HepG2 (cell line): ENCODE results near the gene FUT6. TPM values are rescaled to one million over a fixed set of nuclear protein-coding genes. Genes with fewer than 3 reads are reported as not detected.

Source experiments
- AHDC1 ChIP-seq: sonication (generic); formaldehyde crosslinking; IDR thresholded peaks from 2 replicates; pipeline ENCODE4 v1.5.1; 2020; ENCODE audit warnings: mild to moderate bottlenecking, missing genetic modification reagents, borderline replicate concordance
- ATF6 ChIP-seq: sonication (generic); formaldehyde crosslinking; conservative IDR thresholded peaks from 2 replicates; pipeline ENCODE4 v1.4.0; 2020; ENCODE audit warnings: missing genetic modification reagents
- E2F5 ChIP-seq: sonication (generic); formaldehyde crosslinking; conservative IDR thresholded peaks from 2 replicates; pipeline ENCODE4 v1.4.0; 2020; ENCODE audit warnings: missing genetic modification reagents
- GATAD2A ChIP-seq: IDR thresholded peaks from 2 replicates; pipeline ENCODE4 v1.6.1; 2016
- HOMEZ ChIP-seq: IDR thresholded peaks from 2 replicates; pipeline ENCODE4 v1.6.1; 2016; ENCODE audit warnings: low read depth
- NFE2L1 ChIP-seq: sonication (generic); formaldehyde crosslinking; IDR thresholded peaks from 2 replicates; pipeline ENCODE4 v1.4.0; 2020; ENCODE audit warnings: missing genetic modification reagents, mild to moderate bottlenecking, borderline replicate concordance
- NR1H2 ChIP-seq: sonication (generic); formaldehyde crosslinking; IDR thresholded peaks from 2 replicates; pipeline ENCODE4 v1.8.1; 2022; ENCODE audit warnings: low read depth, missing genetic modification reagents, borderline replicate concordance
- NR2F6 ChIP-seq, 2 experiments: IDR thresholded peaks; 2 replicates each; pipeline ENCODE4 v1.6.1; 2016; ENCODE audit warnings: antibody characterized with exemption in 1 of 2, mild to moderate bottlenecking in 1 of 2
- PCBP2 ChIP-seq: fragments of 200-400 bp; formaldehyde crosslinking; optimal IDR thresholded peaks from 2 replicates; pipeline ENCODE3; 2018; ENCODE audit warnings: low read length, low read depth; ENCODE audit not compliant: poor library complexity, severe bottlenecking
- PRPF4 ChIP-seq: fragments of 200-400 bp; formaldehyde crosslinking; IDR thresholded peaks from 2 replicates; pipeline ENCODE4 v1.6.1; 2016; ENCODE audit warnings: low read length, low read depth; ENCODE audit not compliant: poor library complexity, severe bottlenecking
- RNF2 ChIP-seq: fragments of 450-650 bp; conservative IDR thresholded peaks from 2 replicates; pipeline ENCODE4 v1.6.1; 2016; ENCODE audit warnings: low read depth
- SRF ChIP-seq: IDR thresholded peaks from 2 replicates; pipeline ENCODE4 v1.6.1; 2011; ENCODE audit warnings: mild to moderate bottlenecking, low read depth, low read length, moderate library complexity
- STAG1 ChIP-seq: sonication (generic); formaldehyde crosslinking; IDR thresholded peaks from 2 replicates; pipeline ENCODE4 v1.4.0; 2020; ENCODE audit warnings: missing genetic modification reagents
- ZNF331 ChIP-seq: sonication (generic); formaldehyde crosslinking; IDR thresholded peaks from 2 replicates; pipeline ENCODE4 v1.4.0; 2020; ENCODE audit warnings: missing genetic modification reagents
- ZNF501 ChIP-seq: sonication (generic); formaldehyde crosslinking; IDR thresholded peaks from 2 replicates; pipeline ENCODE4 v1.5.1; 2020; ENCODE audit warnings: mild to moderate bottlenecking, moderate library complexity, missing genetic modification reagents
- ZNF563 ChIP-seq: sonication (generic); formaldehyde crosslinking; IDR thresholded peaks from 2 replicates; pipeline ENCODE4 v1.8.0; 2022; ENCODE audit warnings: mild to moderate bottlenecking, moderate library complexity, missing genetic modification reagents
- ZSCAN21 ChIP-seq: sonication (generic); formaldehyde crosslinking; IDR thresholded peaks from 2 replicates; pipeline ENCODE4 v1.8.0; 2022; ENCODE audit warnings: mild to moderate bottlenecking, missing genetic modification reagents, moderate library complexity, borderline replicate concordance
- polyA plus RNA-seq, 8 experiments: library from polyadenylated mRNA; depleted of rRNA in 3 of 8; stranded (reverse) in 7 of 8; unstranded in 1 of 8; fragments of >200 nt; fragmentation: Illumina TruSeq in 4 of 8; extraction: Trizol in 4 of 8; gene quantifications; 2 replicates each; pipeline versions ENCODE4 v1.2.1 to v1.2.3, GENCODE V29; 2011 to 2016; ENCODE audit warnings: low read depth in 4 of 8, missing spikeins in 1 of 8, mixed read lengths in 1 of 8; ENCODE audit not compliant: insufficient read depth in 1 of 8
- total RNA-seq, 5 experiments: library from RNA; depleted of rRNA; stranded (reverse); fragments of >200 nt; fragmentation: Illumina TruSeq; extraction: Trizol; gene quantifications; 2 replicates each; pipeline ENCODE4 v1.2.3, GENCODE V29; 2016; ENCODE audit warnings: low read depth in 1 of 5
- TF ChIP-seq, protein P1 (sequence below): IDR thresholded peaks from 2 replicates; pipeline ENCODE4 v1.6.1; 2012; ENCODE audit warnings: inconsistent platforms
- TF ChIP-seq, protein P2 (sequence below): sonication (generic); formaldehyde crosslinking; IDR thresholded peaks from 2 replicates; pipeline ENCODE4 v1.4.0; 2020; ENCODE audit warnings: missing genetic modification reagents

FUT6 gene
- total and polyA plus RNA-seq, 2 of the 13 experiments (the other 11 are each of a cell fraction or from before 2014, with no cell fraction given), result 8.2 to 27.7 TPM

GRCh38 chr19:5870986-5871394, 31.5 kb upstream of the FUT6 start (continued):
- TF ChIP-seq ATF6 (CRISPR knock-in tag) (no peak), AHDC1 (CRISPR knock-in tag) (peak; percentile 88), GATAD2A (peak; percentile 98), NFE2L1 (no peak), ZNF331 (CRISPR knock-in tag) (peak; percentile 97), PRPF4 (no peak), SRF (no peak), ZSCAN21 (CRISPR knock-in tag) (peak; percentile 63; the same call in 1 of the 2 replicates), STAG1 (0 out of 2 replicates have a peak, but pooled peaks have one; percentile 14), RNF2 (no peak), HOMEZ (CRISPR knock-in tag) (peak; percentile 67), PCBP2 (no peak), NR2F6 (IDR thresholded peaks at IDR 0.05) (peak; percentile 62), NR2F6 (CRISPR knock-in tag; IDR thresholded peaks at IDR 0.05) (peak; percentile 90), E2F5 (CRISPR knock-in tag) (no peak), ZNF563 (CRISPR knock-in tag) (peak; percentile 37; the same call in 1 of the 2 replicates), ZNF501 (peak; percentile 84), NR1H2 (no peak)
- TF ChIP-seq, protein P1, sequence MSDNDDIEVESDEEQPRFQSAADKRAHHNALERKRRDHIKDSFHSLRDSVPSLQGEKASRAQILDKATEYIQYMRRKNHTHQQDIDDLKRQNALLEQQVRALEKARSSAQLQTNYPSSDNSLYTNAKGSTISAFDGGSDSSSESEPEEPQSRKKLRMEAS, result peak; percentile 72
- TF ChIP-seq, protein P2, sequence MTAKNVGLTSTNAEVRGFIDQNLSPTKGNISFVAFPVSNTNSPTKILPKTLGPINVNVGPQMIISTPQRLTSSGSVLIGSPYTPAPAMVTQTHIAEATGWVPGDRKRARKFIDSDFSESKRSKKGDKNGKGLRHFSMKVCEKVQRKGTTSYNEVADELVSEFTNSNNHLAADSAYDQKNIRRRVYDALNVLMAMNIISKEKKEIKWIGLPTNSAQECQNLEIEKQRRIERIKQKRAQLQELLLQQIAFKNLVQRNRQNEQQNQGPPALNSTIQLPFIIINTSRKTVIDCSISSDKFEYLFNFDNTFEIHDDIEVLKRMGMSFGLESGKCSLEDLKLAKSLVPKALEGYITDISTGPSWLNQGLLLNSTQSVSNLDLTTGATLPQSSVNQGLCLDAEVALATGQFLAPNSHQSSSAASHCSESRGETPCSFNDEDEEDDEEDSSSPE (CRISPR knock-in tag), result peak; percentile 59
